A673 (cell line): ENCODE measurements around the gene USP48.

Experiments
- CTCF ChIP-seq: fragments of 300-800, 200-600 bp; sonication (generic); conservative IDR thresholded peaks from 2 replicates; pipeline ENCODE4 v1.5.1; 2017; ENCODE audit warnings: low read depth, mild to moderate bottlenecking, antibody characterized with exemption, low read length, moderate library complexity, mixed read lengths
- EZH2 ChIP-seq: fragments of 200-600 bp; sonication (generic); IDR thresholded peaks from 2 replicates; pipeline ENCODE4 v1.6.1; 2017; ENCODE audit warnings: borderline replicate concordance, low read depth, mild to moderate bottlenecking, mixed read lengths, antibody characterized with exemption, low read length; ENCODE audit not compliant: poor library complexity, severe bottlenecking

GRCh38 chr1:21666576-21667320 is 116.2 kb downstream of the USP48 start:
- TF ChIP-seq CTCF (no peak), EZH2 (no peak)
